Large intestine (tissue), 12 donors: Measurements from ENCODE around the gene ZC2HC1C. TPM values are rescaled to one million over a fixed set of nuclear protein-coding genes. Genes with fewer than 3 reads are reported as not detected.

Source experiments
- DNase-seq, 2 donors: peaks; one replicate each; pipeline versions ENCODE4 v3.0.0 to v3.0.0-alpha.2; 2013
- H3K27ac ChIP-seq: one replicate; pipeline ENCODE4 v1.5.1; 2013; ENCODE audit warnings: low read length
- H3K27me3 ChIP-seq: 2 replicates; pipeline ENCODE4 v1.6.1; 2013; ENCODE audit warnings: low read length; ENCODE audit not compliant: control insufficient read depth, insufficient read depth
- H3K36me3 ChIP-seq: 2 replicates; pipeline ENCODE4 v1.6.1; 2013; ENCODE audit warnings: low read length; ENCODE audit not compliant: control insufficient read depth, insufficient read depth
- H3K4me1 ChIP-seq: one replicate; pipeline ENCODE4 v1.6.1; 2013; ENCODE audit warnings: low read length; ENCODE audit not compliant: control insufficient read depth, insufficient read depth
- H3K4me3 ChIP-seq: one replicate; pipeline ENCODE4 v1.5.1; 2013; ENCODE audit warnings: low read length
- H3K9me3 ChIP-seq: one replicate; pipeline ENCODE4 v1.6.1; 2013; ENCODE audit warnings: mild to moderate bottlenecking, low read depth, low read length, moderate library complexity; ENCODE audit not compliant: control insufficient read depth
- WGBS: methylation state at CpG from one replicate; pipeline ENCODE4 v1.1.5; 2013; ENCODE audit warnings: low lambda C conversion rate; ENCODE audit not compliant: insufficient coverage; 5-methylcytosine and 5-hydroxymethylcytosine counted together
- long read RNA-seq, 11 donors: transcript quantifications; one replicate each; lab custom pipeline, GENCODE V29; 2026
- polyA plus RNA-seq: library from polyadenylated mRNA; unstranded; fragments of 120-200 nt; gene quantifications from one replicate; pipeline ENCODE4 v1.2.1, GENCODE V29; 2013

ZC2HC1C gene, protein sequence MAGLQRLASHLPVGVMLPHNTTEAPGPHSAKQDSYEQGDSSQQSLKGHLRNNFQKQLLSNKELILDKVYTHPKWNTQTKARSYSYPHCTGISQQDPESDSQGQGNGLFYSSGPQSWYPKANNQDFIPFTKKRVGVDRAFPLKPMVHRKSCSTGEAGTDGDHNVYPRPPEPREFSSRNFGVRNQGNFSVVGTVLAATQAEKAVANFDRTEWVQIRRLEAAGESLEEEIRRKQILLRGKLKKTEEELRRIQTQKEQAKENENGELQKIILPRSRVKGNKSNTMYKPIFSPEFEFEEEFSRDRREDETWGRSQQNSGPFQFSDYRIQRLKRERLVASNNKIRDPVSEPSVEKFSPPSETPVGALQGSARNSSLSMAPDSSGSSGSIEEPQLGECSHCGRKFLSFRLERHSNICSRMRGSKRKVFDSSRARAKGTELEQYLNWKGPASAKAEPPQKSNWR
- polyA plus RNA-seq, result 4.5 TPM
- long read RNA-seq, donor 1, partial matches to known transcripts, result 74 of 75 reads
- long read RNA-seq, donor 1, other reads (novel, unspliced or antisense), result 0 of 75 reads
- long read RNA-seq, donor 2, full-length matches to known transcripts, result 1 of 9 reads
- long read RNA-seq, donor 2, partial matches to known transcripts, result 8 of 9 reads
- long read RNA-seq, donor 2, other reads (novel, unspliced or antisense), result 0 of 9 reads
- long read RNA-seq, donor 3, result 0 reads
- long read RNA-seq, donor 4, result 0 reads
- long read RNA-seq, donor 5, result 0 reads
- long read RNA-seq, donor 6, result 0 reads
- long read RNA-seq, donor 7, partial matches to known transcripts, result 0 of 1 reads
- long read RNA-seq, donor 7, other reads (novel, unspliced or antisense), result 0 of 1 reads
- long read RNA-seq, donor 8, result 0 reads
- long read RNA-seq, donor 9, full-length matches to known transcripts, result 1 of 1 reads
- long read RNA-seq, donor 9, partial matches to known transcripts, result 0 of 1 reads
- long read RNA-seq, donor 9, other reads (novel, unspliced or antisense), result 0 of 1 reads
- long read RNA-seq, donor 10, result 0 reads
- long read RNA-seq, donor 11, partial matches to known transcripts, result 0 of 1 reads
- long read RNA-seq, donor 11, other reads (novel, unspliced or antisense), result 0 of 1 reads

DNA sequence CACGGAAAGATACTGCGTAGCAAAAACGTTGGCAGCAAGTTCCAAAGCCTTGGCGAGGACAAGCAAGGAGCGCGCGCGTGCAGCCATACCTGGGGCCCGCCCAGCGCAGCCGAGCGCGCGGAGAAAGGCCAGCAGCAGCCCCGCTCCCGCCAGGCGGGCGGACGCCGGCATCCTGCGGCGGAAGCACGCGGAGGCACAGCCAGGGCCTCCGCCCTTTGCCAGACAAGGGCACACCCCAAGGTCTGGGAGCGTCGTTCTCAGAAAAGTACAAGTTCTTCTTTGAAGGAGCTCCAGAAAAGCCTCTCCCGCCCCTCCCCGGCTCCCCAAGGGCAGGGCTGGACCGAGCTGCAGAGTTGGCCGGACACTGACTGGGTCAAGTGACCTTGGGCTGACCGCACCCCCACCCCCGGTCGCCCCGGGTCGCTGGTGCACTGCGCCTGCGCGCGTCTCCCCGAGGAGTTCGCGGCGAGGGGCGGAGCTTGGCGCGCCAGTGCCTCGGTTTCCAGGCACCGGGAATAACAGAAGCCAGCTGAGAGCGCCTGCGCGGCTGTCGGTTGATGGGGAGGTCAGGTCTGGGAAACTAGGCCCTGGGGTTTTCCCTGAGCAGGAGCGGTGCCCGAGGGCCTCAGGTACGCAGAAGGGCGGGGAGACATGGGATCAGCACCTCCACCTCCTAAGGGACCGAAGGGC is at the start of gene ZC2HC1C:
Gene ZC2HC1C (plus strand): TSS at position 521 of the 690 bp plus-strand sequence. CDS start 933 bp downstream, outside the sequence.
- Histone ChIP-seq H3K4me3 (peak within 1 kb of the TSS; percentile 73), H3K27ac (peak within 1 kb of the TSS; percentile 98), H3K36me3 (no peaks in the 10 kb centered on the region), H3K4me1 (peaks cover 12% of the 10 kb centered on the region), H3K27me3 (no peaks in the 10 kb centered on the region), H3K9me3 (no peaks in the 10 kb centered on the region)
- peak; percentile 96 to 98 for DNase-seq
- WGBS, result no CpG with 5 or more reads among the region's 58 CpGs

DNA sequence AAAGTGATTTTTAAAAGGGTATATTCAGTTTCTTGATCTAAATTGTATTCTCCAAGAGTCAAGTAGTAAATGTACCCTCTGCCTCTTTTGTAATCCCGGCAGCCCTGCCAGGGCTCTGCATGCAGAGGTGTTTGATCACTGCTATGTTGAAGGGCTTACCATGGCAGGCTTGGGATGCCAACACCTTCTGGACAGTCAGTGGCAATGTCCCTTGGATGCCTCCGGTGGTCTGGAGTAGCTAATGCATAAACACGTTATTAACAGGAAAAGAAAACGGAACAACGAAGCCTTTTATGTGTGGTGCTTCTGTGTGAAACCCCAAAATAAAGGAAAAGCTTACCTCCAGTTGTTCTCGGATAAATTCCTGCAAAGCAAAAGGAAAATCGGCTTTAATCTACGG is 46.8 kb upstream of the ZC2HC1C start:
- WGBS, result 85% methylated on average over 4 of the region's 8 CpGs
- Histone ChIP-seq H3K4me1 (peaks cover 14% of the 10 kb centered on the region), H3K27me3 (no peaks in the 10 kb centered on the region), H3K27ac (no peak overlapping the region), H3K36me3 (peaks cover 34% of the 10 kb centered on the region), H3K9me3 (no peaks in the 10 kb centered on the region), H3K4me3 (no peak overlapping the region)
- no peak for DNase-seq

DNA sequence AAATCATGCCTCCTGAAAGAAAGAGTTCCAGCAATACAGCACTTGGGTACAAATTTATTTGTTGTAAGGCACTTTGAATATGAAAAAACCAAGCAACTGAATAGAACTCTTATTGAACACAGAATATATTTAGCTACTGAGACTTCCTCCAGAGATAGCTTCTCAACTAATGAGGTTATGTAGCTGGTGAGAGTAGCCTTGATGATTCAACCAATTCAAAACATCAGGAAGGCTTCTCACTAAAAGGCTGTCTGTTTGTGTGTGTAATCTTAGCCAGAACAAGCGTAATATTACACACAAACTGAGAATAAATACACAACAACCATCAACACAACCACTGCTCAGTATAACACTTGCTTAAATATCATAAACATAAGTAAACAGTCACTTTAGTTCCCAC is 46.3 kb upstream of the ZC2HC1C start:
- no peak for DNase-seq
- Histone ChIP-seq H3K9me3 (no peaks in the 10 kb centered on the region), H3K27ac (no peak overlapping the region), H3K4me3 (no peak overlapping the region), H3K27me3 (no peaks in the 10 kb centered on the region), H3K36me3 (peaks cover 33% of the 10 kb centered on the region), H3K4me1 (peaks cover 12% of the 10 kb centered on the region)
- WGBS, result no CpG with 5 or more reads among the region's 1 CpG

DNA sequence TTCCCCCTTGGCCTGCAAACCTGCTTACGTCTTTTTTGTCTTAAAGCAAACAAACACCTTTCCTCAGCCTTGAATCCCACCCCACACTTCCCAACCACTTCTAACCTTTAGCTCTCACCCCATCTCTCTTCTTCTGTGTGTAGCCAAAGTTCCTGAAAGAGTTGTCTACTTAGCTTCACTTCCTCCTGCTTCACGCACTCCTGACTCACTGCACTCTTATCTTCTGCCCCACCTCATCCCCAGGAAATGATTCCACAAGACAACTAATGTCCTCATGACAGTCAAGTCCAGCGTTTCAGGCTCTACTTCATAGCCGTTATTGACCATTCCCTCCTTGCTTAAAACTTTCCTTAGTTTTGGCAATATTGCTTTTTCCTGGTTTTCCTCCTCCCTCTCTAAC is 44.4 kb upstream of the ZC2HC1C start:
- H3K4me1 ChIP-seq, result peaks cover 3% of the 10 kb centered on the region
- H3K36me3 ChIP-seq, result peaks cover 34% of the 10 kb centered on the region
- peak; percentile 39 for DNase-seq
- no peak overlapping the region for H3K4me3 ChIP-seq
- H3K27ac ChIP-seq, result peak overlapping the region; percentile 71
- no peaks in the 10 kb centered on the region for H3K27me3 ChIP-seq
- H3K9me3 ChIP-seq, result no peaks in the 10 kb centered on the region
- WGBS, result 62% methylated on average over 2 of the region's 4 CpGs

DNA sequence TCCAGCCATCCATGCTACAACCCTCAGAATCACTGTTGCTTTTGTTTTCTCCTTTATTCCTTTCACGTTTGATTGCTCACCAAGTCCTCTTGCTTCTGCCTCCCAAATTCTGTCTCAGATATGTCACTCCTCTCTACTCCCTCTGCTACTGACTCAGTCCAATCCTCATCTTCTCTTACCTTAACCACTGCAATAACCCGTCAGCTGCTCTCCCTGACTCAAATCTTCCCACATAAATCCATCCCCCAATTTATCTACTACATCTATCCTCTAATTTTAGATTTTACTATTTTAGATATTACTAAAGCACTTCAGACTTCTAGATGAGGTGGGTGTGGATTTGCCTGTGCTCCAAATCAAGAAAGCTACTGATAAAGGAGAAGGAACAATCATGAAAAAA is 43.6 kb upstream of the ZC2HC1C start:
- WGBS, result 100% methylated on average over 1 of the region's 2 CpGs
- Histone ChIP-seq H3K36me3 (peaks cover 28% of the 10 kb centered on the region), H3K4me3 (no peak overlapping the region), H3K27ac (peak overlapping the region; percentile 71), H3K9me3 (no peaks in the 10 kb centered on the region), H3K4me1 (peaks cover 5% of the 10 kb centered on the region), H3K27me3 (no peaks in the 10 kb centered on the region)
- DNase-seq, result no peak

DNA sequence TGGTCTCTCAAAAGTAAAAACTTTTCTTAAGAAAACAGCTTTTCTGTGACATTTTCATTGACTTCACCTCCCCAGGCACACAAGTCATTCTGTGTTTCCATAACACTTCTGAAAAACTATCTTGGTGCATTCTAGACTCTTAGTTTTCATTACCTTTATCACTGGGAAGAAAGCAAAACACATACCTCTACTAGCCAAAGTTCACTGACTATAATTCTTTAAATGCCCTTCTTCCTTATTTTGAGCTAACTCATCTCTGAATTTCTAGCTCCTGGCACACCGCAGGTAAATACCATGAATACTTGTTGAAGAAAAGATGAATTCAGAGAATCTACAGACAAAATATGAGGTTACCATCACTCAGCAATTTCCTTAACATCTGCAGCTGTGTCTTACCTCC is 39.3 kb upstream of the ZC2HC1C start:
- no peaks in the 10 kb centered on the region for H3K27me3 ChIP-seq
- H3K27ac ChIP-seq, result peak overlapping the region; percentile 31
- no peaks in the 10 kb centered on the region for H3K9me3 ChIP-seq
- H3K36me3 ChIP-seq, result peaks cover 31% of the 10 kb centered on the region
- H3K4me1 ChIP-seq, result peaks cover 3% of the 10 kb centered on the region
- DNase-seq, result no peak
- WGBS, result no CpG with 5 or more reads among the region's 1 CpG
- H3K4me3 ChIP-seq, result no peak overlapping the region

DNA sequence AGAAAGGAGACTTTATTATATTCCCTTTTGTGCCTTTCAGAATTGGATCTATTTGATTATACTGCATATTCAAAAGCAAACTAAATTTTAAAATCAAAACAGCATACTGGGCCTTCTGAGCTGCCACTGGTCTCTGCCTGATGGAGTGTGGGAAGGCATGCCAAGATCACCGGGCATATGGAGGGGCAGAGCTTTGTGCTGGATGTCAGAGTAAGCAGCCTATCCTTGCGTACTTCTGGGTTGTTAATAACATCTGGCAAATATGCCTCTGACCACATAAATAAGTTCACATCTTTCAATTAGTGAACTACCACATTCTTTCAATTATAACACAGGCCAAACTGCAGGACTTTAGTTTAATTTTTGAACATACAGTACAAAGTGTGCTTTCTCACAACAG is 36.5 kb upstream of the ZC2HC1C start:
- no peaks in the 10 kb centered on the region for H3K9me3 ChIP-seq
- H3K4me1 ChIP-seq, result peaks cover 3% of the 10 kb centered on the region
- no peak overlapping the region for H3K27ac ChIP-seq
- no CpG with 5 or more reads among the region's 2 CpGs for WGBS
- H3K27me3 ChIP-seq, result no peaks in the 10 kb centered on the region
- H3K36me3 ChIP-seq, result peaks cover 40% of the 10 kb centered on the region
- H3K4me3 ChIP-seq, result no peak overlapping the region
- no peak for DNase-seq

DNA sequence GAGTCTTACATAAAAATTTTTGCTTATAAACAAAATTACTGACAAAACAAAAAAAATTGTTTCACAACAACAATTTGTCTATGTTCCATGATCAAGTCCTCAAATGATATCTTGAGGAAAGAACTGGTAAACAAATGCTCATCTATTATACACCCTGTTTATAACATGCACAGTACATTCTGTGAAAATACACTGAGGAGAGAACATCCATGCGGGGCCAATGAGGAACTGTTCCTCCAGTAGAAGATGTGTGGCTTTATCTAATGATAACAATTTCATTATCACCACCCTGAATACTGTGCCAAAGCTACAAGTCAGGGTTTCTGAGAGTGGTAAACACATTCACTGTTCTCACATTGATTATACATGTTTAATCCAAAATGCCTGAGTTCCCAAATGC is 28.9 kb upstream of the ZC2HC1C start:
- Histone ChIP-seq H3K9me3 (no peaks in the 10 kb centered on the region), H3K27me3 (no peaks in the 10 kb centered on the region), H3K36me3 (peaks cover 24% of the 10 kb centered on the region), H3K27ac (no peak overlapping the region), H3K4me1 (peaks cover 5% of the 10 kb centered on the region), H3K4me3 (no peak overlapping the region)
- no peak for DNase-seq
- WGBS, result 60% methylated on average over 1 of the region's 1 CpG

DNA sequence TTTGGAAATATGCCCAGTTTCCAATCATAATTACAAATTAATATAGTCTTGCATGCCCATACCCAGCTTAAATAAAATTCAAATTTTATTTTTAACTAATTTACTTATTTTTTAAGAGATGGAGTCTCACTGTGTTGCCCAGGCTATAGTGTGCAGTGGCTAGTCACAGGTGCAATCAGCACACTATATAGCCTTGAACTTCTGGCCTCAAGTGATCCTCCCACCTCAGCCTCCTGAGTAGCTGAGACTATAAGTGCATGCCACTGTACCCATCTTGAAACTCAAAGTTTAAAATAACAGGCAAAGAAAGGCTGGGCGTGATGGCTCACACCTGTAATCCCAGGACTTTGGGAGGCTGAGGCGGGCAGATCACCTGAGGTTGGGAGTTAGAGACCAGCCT is 28.5 kb upstream of the ZC2HC1C start:
- no peak overlapping the region for H3K27ac ChIP-seq
- peaks cover 20% of the 10 kb centered on the region for H3K36me3 ChIP-seq
- no peak overlapping the region for H3K4me3 ChIP-seq

DNA sequence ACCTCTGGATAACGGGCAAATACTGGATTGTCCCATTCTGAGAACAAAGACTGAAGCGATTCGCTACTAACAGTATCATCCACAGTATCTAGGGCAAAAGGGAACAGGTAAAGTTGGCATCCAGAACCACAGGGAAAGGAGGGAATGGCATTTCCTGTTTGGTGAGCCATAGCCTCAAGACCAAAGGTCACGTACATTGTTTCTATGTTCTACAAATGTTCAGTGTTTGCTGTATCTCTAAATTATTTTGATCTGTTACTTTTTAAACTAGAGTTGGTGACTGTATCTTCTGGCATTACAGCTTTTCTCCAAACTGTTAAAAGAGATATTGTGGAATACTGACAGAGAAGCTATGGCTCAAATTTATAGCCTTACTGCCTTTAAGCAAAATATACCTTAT is 27.8 kb upstream of the ZC2HC1C start:
- DNase-seq, result peak; percentile 26 to 66
- Histone ChIP-seq H3K4me3 (no peak overlapping the region), H3K27me3 (no peaks in the 10 kb centered on the region), H3K36me3 (peaks cover 18% of the 10 kb centered on the region), H3K27ac (peak overlapping the region; percentile 21), H3K9me3 (no peaks in the 10 kb centered on the region), H3K4me1 (peaks cover 5% of the 10 kb centered on the region)
- no CpG with 5 or more reads among the region's 4 CpGs for WGBS

More for the DNA sequence above, 28.5 kb upstream of the ZC2HC1C start:
- WGBS, result no CpG with 5 or more reads among the region's 2 CpGs
- no peak for DNase-seq
- Histone ChIP-seq H3K4me1 (peaks cover 5% of the 10 kb centered on the region), H3K27me3 (no peaks in the 10 kb centered on the region), H3K9me3 (no peaks in the 10 kb centered on the region)
